NCI-H2029 treated with DMSO at 0.1 percent for 48 hours (cell line): ENCODE data around the gene C2orf66.

Source experiments
- DNase-seq: peaks from one replicate; lab custom pipeline; 2025; lab: John Stamatoyannopoulos, UW

Gene C2orf66

DNA sequence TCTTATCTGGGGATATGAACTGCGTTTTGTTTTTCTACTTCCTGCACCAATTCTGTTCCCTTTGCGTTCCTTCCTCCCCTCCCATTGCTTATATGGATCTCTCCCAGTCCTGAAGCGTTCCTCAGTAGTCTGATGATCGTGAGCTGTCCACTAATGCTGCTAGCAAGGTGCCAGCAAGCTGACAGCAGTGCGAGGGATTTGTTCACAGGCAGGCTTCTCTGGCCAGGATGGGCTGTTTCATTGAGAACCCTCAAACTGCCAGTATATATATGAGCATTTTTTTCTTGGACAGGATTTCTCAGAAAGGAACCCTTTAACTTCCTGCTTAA is 49.8 kb downstream of the C2orf66 start:
- no peak for DNase-seq

DNA sequence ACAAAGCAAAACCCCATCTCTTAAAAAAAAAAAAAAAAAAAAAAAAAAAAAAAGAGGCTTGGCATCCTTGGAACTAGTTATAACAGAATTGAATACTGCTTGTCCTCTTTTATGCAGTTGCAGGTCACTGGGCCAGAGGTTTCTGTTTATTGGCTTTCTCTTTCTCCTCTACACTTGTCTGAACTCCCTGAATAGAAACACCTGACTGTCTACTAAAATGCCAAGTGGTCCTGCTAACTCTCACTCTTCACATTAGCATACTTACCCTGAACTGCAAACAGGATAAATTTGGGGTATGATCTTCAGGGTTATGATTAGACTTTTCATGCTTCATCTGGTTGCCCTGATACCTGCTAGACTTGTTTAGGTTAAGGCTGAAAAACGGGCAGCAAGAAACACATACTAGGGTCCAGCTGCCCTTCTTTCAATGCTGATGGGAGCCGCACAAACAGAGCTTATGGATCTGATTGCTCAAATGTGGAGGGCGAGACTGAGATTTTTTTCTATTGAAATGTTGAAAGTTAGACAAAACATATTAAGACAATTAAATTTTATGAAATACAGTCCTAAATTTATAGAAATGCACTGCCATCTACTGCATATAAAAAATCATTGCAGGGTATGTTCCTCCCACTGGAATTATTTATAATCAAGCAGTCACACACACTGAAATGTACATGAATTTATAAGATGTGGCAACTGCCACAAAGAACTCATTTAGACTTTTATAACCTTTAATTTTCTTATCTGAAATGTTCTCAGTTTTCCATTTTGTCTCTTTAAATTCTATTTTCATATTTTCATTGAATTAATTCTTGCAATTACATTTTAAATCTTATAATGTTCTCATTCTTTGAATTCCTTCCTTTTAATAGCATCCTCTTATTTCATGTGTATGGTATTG is 50.4 kb downstream of the C2orf66 start:
- no peak for DNase-seq
